Liver (tissue), 9 donors: ENCODE results near the gene ZNF217. TPM values are rescaled to one million over a fixed set of nuclear protein-coding genes. Genes with fewer than 3 reads are reported as not detected.
"Not testable (repeated sequence)": the region's sequence is repeated elsewhere in the genome, so short reads cannot be mapped to it uniquely, and the experiment has no call there.

Source experiments
- DNase-seq: peaks from one replicate; pipeline ENCODE4 v3.0.0-alpha.2; 2017; ENCODE audit warnings: low spot score
- H3K27ac ChIP-seq, 2 donors: one replicate each; pipeline ENCODE4 v1.7.0; 2013; ENCODE audit warnings: inconsistent platforms in 2 of 2, low read length in 2 of 2, control low read depth in 1 of 2, low read depth in 1 of 2, mild to moderate bottlenecking in 1 of 2
- H3K27me3 ChIP-seq, 4 donors: one replicate each; pipeline versions ENCODE4 v1.6.1 to v1.7.0; 2013; ENCODE audit warnings: low read length in 3 of 4, inconsistent platforms in 1 of 4, mild to moderate bottlenecking in 1 of 4, moderate library complexity in 1 of 4; ENCODE audit not compliant: control insufficient read depth in 4 of 4, insufficient read depth in 4 of 4
- H3K36me3 ChIP-seq, 4 donors: one replicate each; pipeline versions ENCODE4 v1.6.1 to v1.7.0; 2013; ENCODE audit warnings: low read length in 3 of 4, mild to moderate bottlenecking in 3 of 4, low read depth in 1 of 4, moderate library complexity in 1 of 4; ENCODE audit not compliant: control insufficient read depth in 4 of 4, insufficient read depth in 3 of 4
- H3K4me1 ChIP-seq, 4 donors: one replicate each; pipeline versions ENCODE4 v1.6.1 to v1.7.0; 2013; ENCODE audit warnings: low read length in 3 of 4, mild to moderate bottlenecking in 3 of 4, moderate library complexity in 1 of 4; ENCODE audit not compliant: control insufficient read depth in 4 of 4, insufficient read depth in 4 of 4
- H3K4me3 ChIP-seq, 3 donors: one replicate each; pipeline versions ENCODE4 v1.6.1 to v1.7.0; 2013; ENCODE audit warnings: low read length in 3 of 3, control low read depth in 1 of 3, low read depth in 1 of 3, mild to moderate bottlenecking in 1 of 3
- H3K9ac ChIP-seq, 2 donors: one replicate each; pipeline ENCODE4 v1.7.0; 2013; ENCODE audit warnings: low read length in 2 of 2, mild to moderate bottlenecking in 2 of 2, moderate library complexity in 2 of 2, control low read depth in 1 of 2, low read depth in 1 of 2
- H3K9me3 ChIP-seq, 4 donors: one replicate each; pipeline versions ENCODE4 v1.6.1 to v1.7.0; 2013; ENCODE audit warnings: low read length in 3 of 4; ENCODE audit not compliant: control insufficient read depth in 4 of 4
- EGR1 ChIP-seq, 2 donors: IDR thresholded peaks; 2 replicates each; pipeline ENCODE4 v1.6.1; 2016 to 2018; ENCODE audit warnings: antibody characterized with exemption in 2 of 2, low read depth in 2 of 2
- FOXA2 ChIP-seq: IDR thresholded peaks from 2 replicates; pipeline ENCODE4 v1.6.1; 2016; ENCODE audit warnings: antibody characterized with exemption
- GABPA ChIP-seq, 2 donors: IDR thresholded peaks in 1 of 2; conservative IDR thresholded peaks in 1 of 2; 2 replicates each; pipeline ENCODE4 v1.6.1; 2016; ENCODE audit warnings: antibody characterized with exemption in 2 of 2, mild to moderate bottlenecking in 1 of 2, moderate library complexity in 1 of 2
- HNF4A ChIP-seq, 2 donors: conservative IDR thresholded peaks; 2 replicates each; pipeline ENCODE4 v1.6.1; 2016; ENCODE audit warnings: antibody characterized with exemption in 2 of 2, mild to moderate bottlenecking in 2 of 2
- JUND ChIP-seq, 2 donors: IDR thresholded peaks; 2 replicates each; pipeline ENCODE4 v1.6.1; 2016; ENCODE audit warnings: antibody characterized with exemption in 2 of 2
- RAD21 ChIP-seq, 2 donors: IDR thresholded peaks; 2 replicates each; pipeline ENCODE4 v1.6.1; 2016; ENCODE audit warnings: antibody characterized with exemption in 2 of 2, mild to moderate bottlenecking in 2 of 2
- RXRA ChIP-seq, 2 donors: IDR thresholded peaks; 2 replicates each; pipeline ENCODE4 v1.6.1; 2017 to 2018; ENCODE audit warnings: antibody characterized with exemption in 2 of 2, mild to moderate bottlenecking in 1 of 2
- SP1 ChIP-seq: IDR thresholded peaks from 2 replicates; pipeline ENCODE4 v1.6.1; 2018; ENCODE audit warnings: antibody characterized with exemption, mild to moderate bottlenecking
- YY1 ChIP-seq: IDR thresholded peaks from 2 replicates; pipeline ENCODE4 v1.6.1; 2016; ENCODE audit warnings: antibody characterized with exemption, mild to moderate bottlenecking
- WGBS: extraction: QIAGEN DNeasy Blood & Tissue Kit; methylation state at CpG from one replicate; pipeline ENCODE4 v1.1.7; 2013; 5-methylcytosine and 5-hydroxymethylcytosine counted together
- polyA plus RNA-seq, 2 donors: library from polyadenylated mRNA; stranded (reverse) in 1 of 2; unstranded in 1 of 2; fragments of 200-250 nt in 1 of 2; fragments of >200 nt in 1 of 2; fragmentation: Nextera tagmentation in 1 of 2; extraction: Ambion mirVana in 1 of 2; gene quantifications; one replicate each; pipeline versions ENCODE4 v1.2.1 to v1.2.3, GENCODE V29; 2013 to 2015
- total RNA-seq, 2 donors: library from RNA; depleted of rRNA; stranded (reverse); fragments of >200 nt; gene quantifications; one replicate each; pipeline ENCODE4 v1.2.3, GENCODE V29; 2014
- TF ChIP-seq, protein P1 (sequence below): IDR thresholded peaks from 2 replicates; pipeline ENCODE4 v1.6.1; 2016; ENCODE audit warnings: antibody characterized with exemption, mild to moderate bottlenecking
- TF ChIP-seq, protein P2 (sequence below): IDR thresholded peaks from 2 replicates; pipeline ENCODE4 v1.6.1; 2016; ENCODE audit warnings: antibody characterized with exemption
- TF ChIP-seq, protein P3 (sequence below): IDR thresholded peaks from 2 replicates; pipeline ENCODE4 v1.6.1; 2016; ENCODE audit warnings: antibody characterized with exemption
- TF ChIP-seq, protein P4 (sequence below): fragments of 150-350 bp; IDR thresholded peaks from 2 replicates; pipeline ENCODE4 v1.5.1; 2017; ENCODE audit warnings: improper control_type of control experiment, low read depth, low read length; ENCODE audit not compliant: missing input control
- donor health status: healthy.
- donor health status: healthy.
- donor health status: healthy.
- donor health status: healthy.
- donor health status: healthy.

Gene ZNF217
- total and polyA plus RNA-seq, 4 donors, result 4.2 to 16.3 (median 11.2) TPM

DNA sequence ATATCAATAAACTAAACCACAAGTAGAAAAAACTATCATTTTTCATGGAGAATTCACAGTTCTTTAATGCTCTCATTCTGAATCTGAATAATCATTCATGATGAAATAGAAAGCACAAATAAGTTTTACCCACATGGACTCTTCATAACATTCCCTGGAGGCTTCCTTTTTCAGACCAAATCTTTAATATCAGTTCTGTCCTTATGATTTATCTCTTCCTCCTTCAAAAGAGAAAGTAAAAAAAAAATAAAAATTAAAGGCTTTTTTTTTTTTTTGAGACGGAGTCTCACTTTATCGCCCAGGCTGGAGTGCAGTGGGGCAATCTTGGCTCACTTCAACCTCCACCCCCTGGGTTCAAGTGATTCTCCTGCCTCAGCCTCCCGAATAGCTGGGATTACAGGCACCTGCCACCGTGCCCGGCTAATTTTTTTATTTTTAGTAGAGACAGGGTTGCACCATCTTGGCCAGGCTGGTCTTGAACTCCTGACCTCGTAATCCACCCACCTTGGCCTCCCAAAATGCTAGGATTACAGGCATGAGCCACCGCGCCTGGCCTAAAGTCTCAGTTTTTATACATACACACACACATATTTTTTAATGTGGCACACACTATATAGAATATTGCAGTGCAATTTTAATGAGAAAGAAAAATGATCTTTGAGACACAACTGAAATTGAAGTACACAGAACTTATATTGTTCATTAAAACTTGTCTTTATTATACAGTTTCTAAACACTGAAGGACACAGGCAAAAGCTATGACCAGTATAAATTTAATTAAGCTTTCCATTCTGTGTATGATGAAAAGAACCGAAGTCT, 31.9 kb upstream of the ZNF217 start:
- H3K27me3 ChIP-seq, result no peaks in the 10 kb centered on the region
- peaks cover 5 to 24% (median 17%) of the 10 kb centered on the region in 4 donors for H3K4me1 ChIP-seq
- no peak for DNase-seq
- no peaks in the 10 kb centered on the region for H3K9me3 ChIP-seq
- TF ChIP-seq RAD21 (IDR thresholded peaks at IDR 0.05) (no peak), FOXA2 (no peak), GABPA (IDR thresholded peaks at IDR 0.05 in 1 of 2, conservative IDR thresholded peaks at IDR 0.05 in 1 of 2) (no peak), SP1 (no peak), RXRA (IDR thresholded peaks at IDR 0.05) (no peak), EGR1 (IDR thresholded peaks at IDR 0.05; ENCODE audit: low read depth in 2 of 2) (no peak)
- TF ChIP-seq, protein P1, sequence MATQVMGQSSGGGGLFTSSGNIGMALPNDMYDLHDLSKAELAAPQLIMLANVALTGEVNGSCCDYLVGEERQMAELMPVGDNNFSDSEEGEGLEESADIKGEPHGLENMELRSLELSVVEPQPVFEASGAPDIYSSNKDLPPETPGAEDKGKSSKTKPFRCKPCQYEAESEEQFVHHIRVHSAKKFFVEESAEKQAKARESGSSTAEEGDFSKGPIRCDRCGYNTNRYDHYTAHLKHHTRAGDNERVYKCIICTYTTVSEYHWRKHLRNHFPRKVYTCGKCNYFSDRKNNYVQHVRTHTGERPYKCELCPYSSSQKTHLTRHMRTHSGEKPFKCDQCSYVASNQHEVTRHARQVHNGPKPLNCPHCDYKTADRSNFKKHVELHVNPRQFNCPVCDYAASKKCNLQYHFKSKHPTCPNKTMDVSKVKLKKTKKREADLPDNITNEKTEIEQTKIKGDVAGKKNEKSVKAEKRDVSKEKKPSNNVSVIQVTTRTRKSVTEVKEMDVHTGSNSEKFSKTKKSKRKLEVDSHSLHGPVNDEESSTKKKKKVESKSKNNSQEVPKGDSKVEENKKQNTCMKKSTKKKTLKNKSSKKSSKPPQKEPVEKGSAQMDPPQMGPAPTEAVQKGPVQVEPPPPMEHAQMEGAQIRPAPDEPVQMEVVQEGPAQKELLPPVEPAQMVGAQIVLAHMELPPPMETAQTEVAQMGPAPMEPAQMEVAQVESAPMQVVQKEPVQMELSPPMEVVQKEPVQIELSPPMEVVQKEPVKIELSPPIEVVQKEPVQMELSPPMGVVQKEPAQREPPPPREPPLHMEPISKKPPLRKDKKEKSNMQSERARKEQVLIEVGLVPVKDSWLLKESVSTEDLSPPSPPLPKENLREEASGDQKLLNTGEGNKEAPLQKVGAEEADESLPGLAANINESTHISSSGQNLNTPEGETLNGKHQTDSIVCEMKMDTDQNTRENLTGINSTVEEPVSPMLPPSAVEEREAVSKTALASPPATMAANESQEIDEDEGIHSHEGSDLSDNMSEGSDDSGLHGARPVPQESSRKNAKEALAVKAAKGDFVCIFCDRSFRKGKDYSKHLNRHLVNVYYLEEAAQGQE, result no peak
- TF ChIP-seq, protein P2, sequence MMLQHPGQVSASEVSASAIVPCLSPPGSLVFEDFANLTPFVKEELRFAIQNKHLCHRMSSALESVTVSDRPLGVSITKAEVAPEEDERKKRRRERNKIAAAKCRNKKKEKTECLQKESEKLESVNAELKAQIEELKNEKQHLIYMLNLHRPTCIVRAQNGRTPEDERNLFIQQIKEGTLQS, result no peak
- no peak overlapping the region for H3K27ac ChIP-seq
- no peaks in the 10 kb centered on the region for H3K36me3 ChIP-seq
- WGBS, result 70% methylated on average over 9 of the region's 9 CpGs
- no peak overlapping the region for H3K4me3 ChIP-seq
- H3K9ac ChIP-seq, result no peak overlapping the region

DNA sequence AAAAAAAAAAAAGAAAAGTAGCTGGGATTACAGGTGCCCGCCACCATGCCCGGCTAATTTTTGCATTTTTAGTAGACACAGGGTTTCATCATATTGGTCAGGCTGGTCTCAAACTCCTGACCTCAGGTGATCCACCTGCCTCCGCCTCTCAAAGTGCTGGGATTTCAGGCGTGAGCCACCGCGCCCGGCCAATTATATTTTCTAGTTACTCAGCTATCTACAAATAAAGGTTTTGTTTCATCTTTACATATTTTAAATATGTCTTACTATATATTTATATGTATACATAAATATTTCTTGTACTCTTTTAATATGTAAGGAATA, 31.2 kb upstream of the ZNF217 start:
- not testable (repeated sequence) for H3K4me3 ChIP-seq, DNase-seq, H3K27me3 ChIP-seq, H3K9ac ChIP-seq, H3K36me3 ChIP-seq, H3K9me3 ChIP-seq
- Histone ChIP-seq H3K27ac (peak overlapping the region; percentile 91 to 96), H3K4me1 (peaks cover 5 to 24% (median 17%) of the 10 kb centered on the region in 4 donors)
- WGBS, result 68% methylated on average over 7 of the region's 7 CpGs

DNA sequence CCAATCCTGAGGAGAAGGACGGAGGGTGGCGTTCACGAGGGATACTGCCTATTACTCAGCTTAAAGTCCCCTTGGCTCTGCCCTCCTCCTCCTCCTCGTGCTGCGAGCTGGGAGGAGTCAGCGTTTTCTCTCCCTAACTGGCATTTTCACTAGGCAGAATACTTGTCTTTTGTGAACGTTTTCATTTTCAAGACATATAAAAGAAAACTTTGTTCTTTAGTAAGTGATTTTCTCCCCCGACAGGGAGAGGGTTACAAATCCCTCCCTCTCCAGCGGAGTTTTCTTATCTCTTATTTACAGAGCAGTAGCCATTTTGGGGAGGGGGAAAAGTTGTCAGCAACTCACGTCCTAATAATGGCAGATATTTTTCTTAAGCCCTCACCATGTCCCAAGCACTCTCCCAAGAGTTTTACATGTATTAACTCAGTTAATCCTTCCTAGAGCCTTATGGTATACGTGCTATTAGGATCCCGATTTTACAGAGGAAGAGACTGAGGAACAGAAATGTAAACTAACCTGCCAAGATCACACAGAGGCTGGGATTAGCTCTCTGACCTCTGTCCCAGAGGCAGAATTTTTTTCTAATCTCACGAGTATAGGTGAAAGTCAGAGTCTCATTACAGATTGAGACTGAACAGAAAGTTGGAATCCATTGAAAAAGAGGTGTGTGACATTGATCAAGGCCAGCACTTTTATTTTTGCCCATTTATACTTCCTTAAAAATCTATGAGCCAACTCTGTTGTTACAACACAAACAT, 30.0 kb upstream of the ZNF217 start:
- WGBS, result under 1% methylated on average over 13 of the region's 13 CpGs
- peak overlapping the region; percentile 91 to 96 for H3K27ac ChIP-seq
- H3K4me3 ChIP-seq, result peak overlapping the region; percentile 41 to 62 (median 49)
- H3K9ac ChIP-seq, result peak overlapping the region; percentile 89 to 90
- no peaks in the 10 kb centered on the region for H3K9me3 ChIP-seq
- H3K36me3 ChIP-seq, result no peaks in the 10 kb centered on the region
- H3K4me1 ChIP-seq, result peaks cover 5 to 24% (median 17%) of the 10 kb centered on the region in 4 donors
- H3K27me3 ChIP-seq, result no peaks in the 10 kb centered on the region
- DNase-seq, result peak; percentile 58
- peak; percentile 47 to 51 for TF ChIP-seq HNF4A (conservative IDR thresholded peaks at IDR 0.05)
- TF ChIP-seq, protein P3, sequence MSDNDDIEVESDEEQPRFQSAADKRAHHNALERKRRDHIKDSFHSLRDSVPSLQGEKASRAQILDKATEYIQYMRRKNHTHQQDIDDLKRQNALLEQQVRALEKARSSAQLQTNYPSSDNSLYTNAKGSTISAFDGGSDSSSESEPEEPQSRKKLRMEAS, result peak; percentile 45
- no peak for TF ChIP-seq GABPA (IDR thresholded peaks at IDR 0.05 in 1 of 2, conservative IDR thresholded peaks at IDR 0.05 in 1 of 2)
- TF ChIP-seq, protein P1, result peak; percentile 16
- peak; percentile 98 for TF ChIP-seq YY1
- TF ChIP-seq, protein P2, result no peak
- TF ChIP-seq JUND (IDR thresholded peaks at IDR 0.05), result peak in 1 of 2 donors; percentile 23
- TF ChIP-seq, protein P4, sequence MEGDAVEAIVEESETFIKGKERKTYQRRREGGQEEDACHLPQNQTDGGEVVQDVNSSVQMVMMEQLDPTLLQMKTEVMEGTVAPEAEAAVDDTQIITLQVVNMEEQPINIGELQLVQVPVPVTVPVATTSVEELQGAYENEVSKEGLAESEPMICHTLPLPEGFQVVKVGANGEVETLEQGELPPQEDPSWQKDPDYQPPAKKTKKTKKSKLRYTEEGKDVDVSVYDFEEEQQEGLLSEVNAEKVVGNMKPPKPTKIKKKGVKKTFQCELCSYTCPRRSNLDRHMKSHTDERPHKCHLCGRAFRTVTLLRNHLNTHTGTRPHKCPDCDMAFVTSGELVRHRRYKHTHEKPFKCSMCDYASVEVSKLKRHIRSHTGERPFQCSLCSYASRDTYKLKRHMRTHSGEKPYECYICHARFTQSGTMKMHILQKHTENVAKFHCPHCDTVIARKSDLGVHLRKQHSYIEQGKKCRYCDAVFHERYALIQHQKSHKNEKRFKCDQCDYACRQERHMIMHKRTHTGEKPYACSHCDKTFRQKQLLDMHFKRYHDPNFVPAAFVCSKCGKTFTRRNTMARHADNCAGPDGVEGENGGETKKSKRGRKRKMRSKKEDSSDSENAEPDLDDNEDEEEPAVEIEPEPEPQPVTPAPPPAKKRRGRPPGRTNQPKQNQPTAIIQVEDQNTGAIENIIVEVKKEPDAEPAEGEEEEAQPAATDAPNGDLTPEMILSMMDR, result no peak
